ENCODE results near the gene PRDM16. TPM values are rescaled to one million over a fixed set of nuclear protein-coding genes. Genes with fewer than 3 reads are reported as not detected.

PRDM16 gene
- polyA plus RNA-seq, 1 donor (not counting 4 experiments of a cell fraction or from before 2014, with no cell fraction given), result 0.05 TPM

- H3K27me3 ChIP-seq (ENCODE audit: control insufficient read depth, extremely low read depth, insufficient read depth, low read length), result no peaks in the 10 kb centered on the region
Measured at GRCh38 chr1:3187415-3188149, 118.6 kb downstream of the PRDM16 start.

GRCh38 chr1:3188150-3188971, 119.4 kb downstream of the PRDM16 start:
- H3K79me2 ChIP-seq (ENCODE audit: control insufficient read depth, insufficient read depth, low read length), result no peaks in the 10 kb centered on the region
- H4K20me1 ChIP-seq (ENCODE audit: control insufficient read depth, extremely low read depth, insufficient read depth, low read length), result no peaks in the 10 kb centered on the region
- TF ChIP-seq CTCF (optimal IDR thresholded peaks at IDR 0.05 in 1 of 3, IDR thresholded peaks at IDR 0.05 in 1 of 3, conservative IDR thresholded peaks at IDR 0.05 in 1 of 3; ENCODE audit: extremely low read depth in 1 of 3, insufficient read depth in 2 of 3, low read length in 3 of 3) (no peak), EZH2 (IDR thresholded peaks at IDR 0.05; ENCODE audit: low read length) (no peak)
- no peaks in the 10 kb centered on the region for H3K9me1 ChIP-seq (ENCODE audit: control insufficient read depth, extremely low read depth, insufficient read depth, low read length)
- no peaks in the 10 kb centered on the region for H3K36me3 ChIP-seq (ENCODE audit: control insufficient read depth in 2 of 2, extremely low read depth in 1 of 2, insufficient read depth in 2 of 2, low read length in 2 of 2)
- no peaks in the 10 kb centered on the region for H3K4me1 ChIP-seq (ENCODE audit: control insufficient read depth, extremely low read depth, insufficient read depth, low read length)
- H3K4me2 ChIP-seq (ENCODE audit: control insufficient read depth, extremely low read depth, insufficient read depth, low read depth, low read length), result no peak overlapping the region
- dilution Hi-C loops (cut with MboI; ENCODE audit: extremely low pct_ligation_motif_present, low sequenced_read_pairs), result no loop called here
- DNase-seq (ENCODE audit: low read depth, low spot score), result no peak
- no peak overlapping the region for H3K27ac ChIP-seq (ENCODE audit: control insufficient read depth, insufficient read depth, low read length)
- H3K9ac ChIP-seq (ENCODE audit: control insufficient read depth, extremely low read depth, insufficient read depth, low read length), result no peak overlapping the region
- no peak overlapping the region for H3K4me3 ChIP-seq (ENCODE audit: control insufficient read depth in 2 of 3, extremely low read depth in 1 of 3, insufficient read depth in 2 of 3, low read depth in 1 of 3, low read length in 3 of 3)
- FAIRE-seq, result no peak
- H3K9me3 ChIP-seq (ENCODE audit: control insufficient read depth, low read depth, low read length), result peaks cover 6% of the 10 kb centered on the region
- no peak overlapping the region for H2AFZ ChIP-seq (ENCODE audit: control insufficient read depth, low read length)
- H3K27me3 ChIP-seq (ENCODE audit: control insufficient read depth, extremely low read depth, insufficient read depth, low read length), result no peaks in the 10 kb centered on the region

More at GRCh38 chr1:3187415-3188149, 118.6 kb downstream of the PRDM16 start:
- Histone ChIP-seq H3K4me3 (ENCODE audit: control insufficient read depth in 2 of 3, extremely low read depth in 1 of 3, insufficient read depth in 2 of 3, low read depth in 1 of 3, low read length in 3 of 3) (no peak overlapping the region), H2AFZ (ENCODE audit: control insufficient read depth, low read length) (no peak overlapping the region), H3K4me2 (ENCODE audit: control insufficient read depth, extremely low read depth, insufficient read depth, low read depth, low read length) (no peak overlapping the region), H3K9me1 (ENCODE audit: control insufficient read depth, extremely low read depth, insufficient read depth, low read length) (no peaks in the 10 kb centered on the region), H3K9ac (ENCODE audit: control insufficient read depth, extremely low read depth, insufficient read depth, low read length) (no peak overlapping the region), H3K79me2 (ENCODE audit: control insufficient read depth, insufficient read depth, low read length) (no peaks in the 10 kb centered on the region), H3K4me1 (ENCODE audit: control insufficient read depth, extremely low read depth, insufficient read depth, low read length) (no peaks in the 10 kb centered on the region), H4K20me1 (ENCODE audit: control insufficient read depth, extremely low read depth, insufficient read depth, low read length) (no peaks in the 10 kb centered on the region), H3K9me3 (ENCODE audit: control insufficient read depth, low read depth, low read length) (peaks cover 10% of the 10 kb centered on the region), H3K27ac (ENCODE audit: control insufficient read depth, insufficient read depth, low read length) (no peak overlapping the region), H3K36me3 (ENCODE audit: control insufficient read depth in 2 of 2, extremely low read depth in 1 of 2, insufficient read depth in 2 of 2, low read length in 2 of 2) (no peaks in the 10 kb centered on the region)
- FAIRE-seq, result no peak
- dilution Hi-C loops (cut with MboI; ENCODE audit: extremely low pct_ligation_motif_present, low sequenced_read_pairs), result no loop called here
- no peak for DNase-seq (ENCODE audit: low read depth, low spot score)
- TF ChIP-seq CTCF (optimal IDR thresholded peaks at IDR 0.05 in 1 of 3, IDR thresholded peaks at IDR 0.05 in 1 of 3, conservative IDR thresholded peaks at IDR 0.05 in 1 of 3; ENCODE audit: extremely low read depth in 1 of 3, insufficient read depth in 2 of 3, low read length in 3 of 3), result no peak
- no peak for TF ChIP-seq EZH2 (IDR thresholded peaks at IDR 0.05; ENCODE audit: low read length)
